Measurements from ENCODE around the gene PTPN13. TPM values are rescaled to one million over a fixed set of nuclear protein-coding genes. Genes with fewer than 3 reads are reported as not detected.
"Not testable (repeated sequence)": the region's sequence is repeated elsewhere in the genome, so short reads cannot be mapped to it uniquely, and the experiment has no call there.

The PTPN13 gene
- total and polyA plus RNA-seq, 2 donors from 2014 or later = 10.2 to 62.3 TPM

- no peaks in the 10 kb centered on the region for H3K27me3 ChIP-seq (ENCODE audit: control insufficient read depth, insufficient read depth, low read length)
- no peak overlapping the region for H3K27ac ChIP-seq (ENCODE audit: low read depth in 2 of 2, low read length in 2 of 2)
- DNase-seq (no peak), FAIRE-seq (no peak)
- H3K4me1 ChIP-seq (ENCODE audit: control insufficient read depth in 2 of 3, insufficient read depth in 2 of 3, low read depth in 1 of 3, low read length in 3 of 3) = no peaks in the 10 kb centered on the region
- intact Hi-C loops (cut with DNase I) = no loop called here
- H3K9ac ChIP-seq (ENCODE audit: low read length in 3 of 3) = no peak overlapping the region
- peaks cover 1 to 41% (median 19%) of the 10 kb centered on the region in 3 donors for H3K9me3 ChIP-seq (ENCODE audit: control insufficient read depth in 2 of 3, insufficient read depth in 1 of 3, low read length in 3 of 3)
- H3K36me3 ChIP-seq (ENCODE audit: control insufficient read depth in 2 of 3, insufficient read depth in 3 of 3, low read length in 3 of 3) = no peaks in the 10 kb centered on the region
- H3K4me3 ChIP-seq (ENCODE audit: low read length in 3 of 3) = no peak overlapping the region
- TF ChIP-seq CTCF (IDR thresholded peaks at IDR 0.05; ENCODE audit: borderline replicate concordance, extremely low read depth, insufficient read depth) = no peak
Measured at GRCh38 chr4:86652332-86652932, 58.3 kb downstream of the PTPN13 start.

- Histone ChIP-seq H3K36me3 (ENCODE audit: control insufficient read depth in 2 of 3, insufficient read depth in 3 of 3, low read length in 3 of 3) (no peaks in the 10 kb centered on the region), H3K27me3 (ENCODE audit: control insufficient read depth, insufficient read depth, low read length) (no peaks in the 10 kb centered on the region), H3K9ac (ENCODE audit: low read length in 3 of 3) (no peak overlapping the region), H3K4me1 (ENCODE audit: control insufficient read depth in 2 of 3, insufficient read depth in 2 of 3, low read depth in 1 of 3, low read length in 3 of 3) (no peaks in the 10 kb centered on the region), H3K4me3 (ENCODE audit: low read length in 3 of 3) (no peak overlapping the region), H3K9me3 (ENCODE audit: control insufficient read depth in 2 of 3, insufficient read depth in 1 of 3, low read length in 3 of 3) (peaks cover 1 to 41% (median 17%) of the 10 kb centered on the region in 3 donors), H3K27ac (ENCODE audit: low read depth in 2 of 2, low read length in 2 of 2) (no peak overlapping the region)
- no peak for DNase-seq
- no peak for FAIRE-seq
- intact Hi-C loops (cut with DNase I) = no loop called here
- peak; percentile 14 for TF ChIP-seq CTCF (IDR thresholded peaks at IDR 0.05; ENCODE audit: borderline replicate concordance, extremely low read depth, insufficient read depth)
Measured at GRCh38 chr4:86653237-86653865, 59.2 kb downstream of the PTPN13 start.

GRCh38 chr4:86656781-86657180 is 62.7 kb downstream of the PTPN13 start:
- DNase-seq; intact Hi-C loops (cut with DNase I); H3K36me3 ChIP-seq (ENCODE audit: control insufficient read depth in 2 of 3, insufficient read depth in 3 of 3, low read length in 3 of 3); H3K4me3 ChIP-seq (ENCODE audit: low read length in 3 of 3); H3K27me3 ChIP-seq (ENCODE audit: control insufficient read depth, insufficient read depth, low read length); FAIRE-seq; H3K9ac ChIP-seq (ENCODE audit: low read length in 3 of 3); H3K4me1 ChIP-seq (ENCODE audit: control insufficient read depth in 2 of 3, insufficient read depth in 2 of 3, low read depth in 1 of 3, low read length in 3 of 3); H3K27ac ChIP-seq (ENCODE audit: low read depth in 2 of 2, low read length in 2 of 2): not testable (repeated sequence)
- peaks cover 1 to 11% (median 10%) of the 10 kb centered on the region in 3 donors for H3K9me3 ChIP-seq (ENCODE audit: control insufficient read depth in 2 of 3, insufficient read depth in 1 of 3, low read length in 3 of 3)

GRCh38 chr4:86657382-86657781 is 63.3 kb downstream of the PTPN13 start:
- no peak overlapping the region for H3K9ac ChIP-seq (ENCODE audit: low read length in 3 of 3)
- no peak overlapping the region for H3K4me3 ChIP-seq (ENCODE audit: low read length in 3 of 3)
- intact Hi-C loops (cut with DNase I) = no loop called here
- H3K36me3 ChIP-seq (ENCODE audit: control insufficient read depth in 2 of 3, insufficient read depth in 3 of 3, low read length in 3 of 3) = no peaks in the 10 kb centered on the region
- no peak for DNase-seq
- no peak overlapping the region for H3K27ac ChIP-seq (ENCODE audit: low read depth in 2 of 2, low read length in 2 of 2)
- no peaks in the 10 kb centered on the region for H3K27me3 ChIP-seq (ENCODE audit: control insufficient read depth, insufficient read depth, low read length)
- H3K9me3 ChIP-seq (ENCODE audit: control insufficient read depth in 2 of 3, insufficient read depth in 1 of 3, low read length in 3 of 3) = peaks cover 1 to 7% (median 6%) of the 10 kb centered on the region in 3 donors
- FAIRE-seq = no peak
- H3K4me1 ChIP-seq (ENCODE audit: control insufficient read depth in 2 of 3, insufficient read depth in 2 of 3, low read depth in 1 of 3, low read length in 3 of 3) = no peaks in the 10 kb centered on the region
- no peak for TF ChIP-seq CTCF (IDR thresholded peaks at IDR 0.05; ENCODE audit: borderline replicate concordance, extremely low read depth, insufficient read depth)

Data from kidney (tissue), 14 donors.